ENCODE results near the gene TPPP. TPM values are rescaled to one million over a fixed set of nuclear protein-coding genes. Genes with fewer than 3 reads are reported as not detected.

TPPP gene
- total RNA-seq, 1 donor = 0.84 TPM

GRCh38 chr5:610011-610743, 83.0 kb downstream of the TPPP start:
- Histone ChIP-seq H3K4me3 (ENCODE audit: low read length) (no peak overlapping the region), H3K4me1 (ENCODE audit: insufficient read depth, low read length) (peaks cover 22% of the 10 kb centered on the region), H3K27me3 (ENCODE audit: insufficient read depth, low read length) (no peaks in the 10 kb centered on the region), H3K9me3 (ENCODE audit: low read depth, low read length) (no peaks in the 10 kb centered on the region)

Other genes starting within 250 kb of the TPPP start
- 1.8 TPM for gene SLC9A3, start 168.9 kb downstream of the TPPP start, total RNA-seq
- gene CEP72, start 81.0 kb downstream of the TPPP start, total RNA-seq = 3.5 TPM
- gene ZDHHC11B, start 91.4 kb upstream of the TPPP start, total RNA-seq = 0.73 TPM
- 1.2 TPM for gene ZDHHC11, start 157.6 kb upstream of the TPPP start, total RNA-seq
- 30.7 TPM for gene BRD9, start 199.4 kb upstream of the TPPP start, total RNA-seq
- gene TRIP13, start 199.5 kb upstream of the TPPP start, total RNA-seq = 0.21 TPM